Measurements from ENCODE around the gene LDB3.

GRCh38 chr10:86785037-86785436 is 116.7 kb downstream of the LDB3 start:
- TF ChIP-seq CTCF (IDR thresholded peaks at IDR 0.05; ENCODE audit: low read length), result no peak
- no peak for TF ChIP-seq EZH2 (optimal IDR thresholded peaks at IDR 0.05; ENCODE audit: low read depth, low read length)
